Stimulated activated CD4-positive, alpha-beta T cell treated with anti-CD3 and anti-CD28 coated beads, Interleukin-4, amount 100 ng/mL, for 4 hours (primary cell): ENCODE data around the gene TMEM109.

ENCODE experiments used
- DNase-seq, 2 experiments: peaks; one replicate each; pipeline ENCODE4 v3.0.0-alpha.2; 2020

The TMEM109 gene

GRCh38 chr11:60913793-60914632, at the start of gene TMEM109:
TMEM109 (plus strand) TSS chr11:60914158; CDS start chr11:60919694, 5,536 bp downstream.
- peak; percentile 82 to 88 for DNase-seq

DNA sequence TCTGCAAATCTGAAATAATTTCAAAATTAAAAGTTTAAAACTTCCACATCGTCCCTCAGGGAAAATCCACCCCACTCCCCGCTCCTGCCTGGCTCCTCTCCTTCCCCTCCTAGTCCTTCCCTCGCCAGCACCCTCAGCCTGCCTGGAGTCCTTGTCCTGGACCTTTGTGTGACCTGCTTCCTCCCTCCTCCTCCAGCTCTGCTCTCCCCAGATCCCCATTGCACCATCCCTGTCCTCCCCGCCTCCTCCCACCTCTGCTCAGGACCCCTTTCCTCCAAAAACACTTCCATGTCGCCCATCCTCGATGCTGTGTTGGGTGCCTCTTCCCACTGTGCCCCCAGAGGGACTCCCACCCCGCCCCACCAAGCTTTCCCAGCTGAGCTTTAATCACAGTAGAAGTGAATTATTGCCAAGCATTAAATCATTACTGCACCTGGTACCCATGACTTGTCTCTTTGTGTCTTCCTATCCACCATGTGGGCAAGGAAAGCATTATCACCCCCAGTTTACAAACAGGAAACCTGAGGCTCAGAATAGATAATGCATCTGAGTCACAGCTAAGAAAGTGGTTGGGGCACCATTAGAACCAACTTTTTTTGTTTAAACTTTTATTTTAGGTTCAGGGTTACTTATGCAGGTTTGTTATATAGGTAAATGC, 49.0 kb upstream of the TMEM109 start:
- no peak for DNase-seq

- no peak for DNase-seq
Observed at GRCh38 chr11:60866911-60867870, 46.8 kb upstream of the TMEM109 start, which contains the start of gene ZP1. ZP1 (plus strand) TSS chr11:60867542; CDS start chr11:60867562, 20 bp downstream.

DNA sequence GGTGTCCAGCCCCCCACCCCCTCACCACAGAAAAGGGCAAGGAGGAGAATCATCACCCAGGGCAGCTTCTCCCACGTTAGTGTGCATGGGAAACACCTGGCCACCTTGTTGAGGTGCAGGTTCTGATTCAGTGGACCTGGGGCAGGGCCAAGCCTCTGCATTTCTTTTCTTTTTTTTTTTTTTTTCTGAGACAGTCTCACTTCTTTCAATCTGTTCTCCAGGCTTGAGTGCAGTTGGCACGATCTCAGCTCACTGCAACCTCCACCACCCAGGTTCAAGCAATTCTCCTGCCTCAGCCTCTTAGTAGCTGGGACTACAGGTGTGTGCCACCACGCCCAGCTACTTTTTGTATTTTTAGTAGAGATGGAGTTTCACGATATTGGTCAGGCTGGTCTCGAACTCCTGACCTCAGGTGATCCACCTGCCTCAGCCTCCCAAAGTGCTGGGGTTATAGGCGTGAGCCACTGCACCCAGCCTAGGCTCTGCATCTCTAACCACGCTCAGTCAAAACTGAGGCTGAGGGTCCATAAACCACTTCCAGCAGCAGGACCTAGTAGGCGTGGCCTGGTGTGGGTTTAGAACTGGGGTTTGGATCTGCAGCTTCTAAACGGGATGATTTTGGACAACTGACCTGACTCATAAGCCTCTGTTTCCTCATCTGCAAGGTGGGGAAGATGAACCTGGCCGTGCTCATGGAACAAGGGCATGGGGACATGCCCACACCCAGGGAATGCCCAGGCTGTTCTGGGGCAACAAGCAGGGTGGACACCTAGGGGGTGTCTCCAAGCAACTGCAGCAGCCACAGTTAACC, 45.9 kb upstream of the TMEM109 start:
- DNase-seq, result no peak

DNA sequence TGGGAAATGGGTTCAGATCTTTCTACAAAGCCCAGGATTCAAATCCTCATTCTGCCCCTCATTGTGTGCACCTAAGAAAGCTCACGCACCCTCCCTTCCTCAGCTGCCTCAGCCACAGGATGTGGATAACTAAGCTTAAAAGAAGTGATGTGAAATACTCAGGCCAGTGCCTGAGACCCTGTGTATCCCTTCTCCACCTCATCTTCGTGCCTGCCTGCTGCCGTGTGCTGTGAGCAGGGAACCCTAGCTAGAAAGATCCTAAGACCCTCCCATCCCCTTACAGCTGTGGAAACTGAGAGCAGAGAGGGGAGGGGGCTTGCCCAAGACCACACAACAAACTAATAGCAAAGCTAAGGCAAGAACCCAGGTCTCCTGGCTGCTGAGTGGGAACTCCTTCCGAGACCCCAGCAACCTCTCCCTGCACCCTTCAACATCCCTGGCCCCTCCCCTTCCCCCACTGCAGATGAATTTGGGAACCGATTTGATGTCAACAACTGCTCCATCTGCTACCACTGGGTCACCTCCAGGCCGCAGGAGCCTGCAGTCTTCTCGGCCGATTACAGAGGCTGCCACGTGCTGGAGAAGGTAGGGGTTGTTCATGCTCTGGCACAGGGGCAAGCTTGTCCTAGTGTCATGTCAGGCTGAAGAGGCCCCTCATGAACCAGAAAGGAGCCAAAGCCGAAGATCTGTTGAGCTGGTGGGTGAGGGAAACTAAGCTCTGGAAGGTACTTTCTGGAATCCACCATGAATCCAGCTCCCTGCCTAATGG, 45.1 kb upstream of the TMEM109 start:
- DNase-seq, result no peak

- DNase-seq, result no peak
Observed at GRCh38 chr11:60869451-60869825, 44.5 kb upstream of the TMEM109 start.

- DNase-seq, result no peak
Observed at GRCh38 chr11:60870276-60870675, 43.7 kb upstream of the TMEM109 start.

- no peak for DNase-seq
Observed at GRCh38 chr11:60870733-60871377, 43.1 kb upstream of the TMEM109 start.

DNA sequence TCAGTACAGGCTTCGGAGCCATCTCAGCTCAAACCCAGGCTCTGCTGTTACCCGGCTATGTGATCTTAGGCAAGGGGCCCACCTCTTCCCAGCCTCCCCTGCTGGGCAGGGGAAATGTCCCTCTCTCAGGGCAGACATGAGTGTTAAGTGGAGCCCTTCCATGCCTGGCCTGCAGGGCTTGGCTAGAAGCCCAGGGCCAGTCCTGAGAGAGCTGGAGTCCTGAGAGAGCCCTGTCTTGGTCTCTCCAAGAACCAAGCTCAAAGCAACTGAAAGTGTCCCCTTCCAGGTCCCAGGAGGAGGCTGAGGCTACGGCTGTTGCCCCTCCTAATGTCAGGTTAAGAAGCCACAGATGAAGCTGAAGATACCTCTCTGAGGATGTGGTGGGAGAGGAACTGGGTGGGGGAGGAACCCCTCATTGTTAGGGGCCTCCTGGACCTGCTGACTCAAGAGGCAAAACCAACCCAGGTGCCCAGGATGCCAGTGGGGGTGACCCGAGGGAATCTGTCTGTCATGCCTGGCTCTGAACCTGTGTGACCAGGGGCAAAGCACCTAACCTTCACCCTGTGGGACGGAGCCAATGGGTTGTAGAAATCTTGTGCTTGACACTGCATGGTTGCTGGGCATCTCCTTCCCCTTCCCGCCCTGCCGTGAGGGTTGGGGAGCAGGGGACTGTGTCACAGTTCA, 42.4 kb upstream of the TMEM109 start:
- no peak for DNase-seq

- no peak for DNase-seq
Observed at GRCh38 chr11:60872124-60872960, 41.6 kb upstream of the TMEM109 start.

GRCh38 chr11:60872961-60873524, 40.9 kb upstream of the TMEM109 start:
- DNase-seq, result no peak

DNA sequence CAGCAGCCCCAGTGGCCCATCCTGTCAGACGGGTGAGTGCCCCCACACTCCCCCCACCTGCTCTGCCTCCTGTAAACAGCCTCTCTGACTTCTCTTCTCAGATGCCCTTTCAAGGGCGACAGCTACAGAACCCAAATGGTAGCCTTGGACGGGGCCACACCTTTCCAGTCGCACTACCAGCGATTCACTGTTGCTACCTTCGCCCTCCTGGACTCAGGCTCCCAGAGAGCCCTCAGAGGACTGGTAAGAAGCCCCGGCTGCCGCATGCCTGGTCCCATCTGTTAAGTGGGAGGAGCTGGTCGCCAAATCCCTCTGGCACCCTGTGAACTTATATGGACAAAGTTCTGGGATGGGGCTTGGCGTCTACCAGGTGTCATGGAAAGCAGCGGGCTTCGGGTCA, 40.4 kb upstream of the TMEM109 start:
- DNase-seq, result no peak

DNA sequence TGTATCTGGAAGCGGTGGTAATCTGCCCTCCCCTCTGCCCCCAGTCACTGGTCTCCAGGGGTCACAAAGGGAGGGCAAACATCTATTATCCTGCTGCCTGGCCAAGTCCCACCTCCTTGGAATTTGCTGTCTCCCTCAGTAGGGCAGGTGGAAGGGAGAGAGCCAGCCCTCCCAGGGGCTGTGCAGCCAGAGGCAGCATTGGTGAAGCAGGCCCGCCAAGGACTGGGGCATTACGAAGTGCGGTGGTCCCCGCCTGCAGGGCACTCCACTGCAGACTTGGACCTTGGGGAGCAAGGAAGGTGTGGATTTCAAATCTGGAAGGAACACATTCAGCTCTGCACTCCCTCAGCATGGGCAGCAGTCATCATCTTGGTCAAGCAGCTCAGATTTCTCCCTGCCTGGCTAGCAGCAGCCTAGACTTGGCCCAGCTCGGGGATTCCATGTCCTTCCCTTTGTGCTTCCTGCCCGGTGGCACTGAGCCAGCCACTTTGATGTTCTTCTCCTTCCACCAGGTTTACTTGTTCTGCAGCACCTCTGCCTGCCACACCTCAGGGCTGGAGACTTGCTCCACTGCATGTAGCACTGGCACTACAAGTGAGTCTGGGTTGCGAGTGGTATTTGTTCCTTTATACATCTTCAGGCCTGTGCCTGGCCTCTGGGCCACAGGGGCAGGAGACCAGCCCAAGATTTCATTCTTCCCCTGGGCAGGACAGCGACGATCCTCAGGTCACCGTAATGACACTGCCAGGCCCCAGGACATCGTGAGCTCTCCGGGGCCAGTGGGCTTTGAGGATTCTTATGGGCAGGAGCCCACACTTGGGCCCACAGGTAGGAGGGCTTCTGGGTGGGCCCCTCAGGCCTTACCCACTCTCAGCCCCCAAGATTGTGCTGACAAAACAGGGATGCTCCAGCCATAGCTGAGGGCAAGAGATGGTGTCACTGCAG, 39.3 kb upstream of the TMEM109 start:
- DNase-seq, result no peak

DNA sequence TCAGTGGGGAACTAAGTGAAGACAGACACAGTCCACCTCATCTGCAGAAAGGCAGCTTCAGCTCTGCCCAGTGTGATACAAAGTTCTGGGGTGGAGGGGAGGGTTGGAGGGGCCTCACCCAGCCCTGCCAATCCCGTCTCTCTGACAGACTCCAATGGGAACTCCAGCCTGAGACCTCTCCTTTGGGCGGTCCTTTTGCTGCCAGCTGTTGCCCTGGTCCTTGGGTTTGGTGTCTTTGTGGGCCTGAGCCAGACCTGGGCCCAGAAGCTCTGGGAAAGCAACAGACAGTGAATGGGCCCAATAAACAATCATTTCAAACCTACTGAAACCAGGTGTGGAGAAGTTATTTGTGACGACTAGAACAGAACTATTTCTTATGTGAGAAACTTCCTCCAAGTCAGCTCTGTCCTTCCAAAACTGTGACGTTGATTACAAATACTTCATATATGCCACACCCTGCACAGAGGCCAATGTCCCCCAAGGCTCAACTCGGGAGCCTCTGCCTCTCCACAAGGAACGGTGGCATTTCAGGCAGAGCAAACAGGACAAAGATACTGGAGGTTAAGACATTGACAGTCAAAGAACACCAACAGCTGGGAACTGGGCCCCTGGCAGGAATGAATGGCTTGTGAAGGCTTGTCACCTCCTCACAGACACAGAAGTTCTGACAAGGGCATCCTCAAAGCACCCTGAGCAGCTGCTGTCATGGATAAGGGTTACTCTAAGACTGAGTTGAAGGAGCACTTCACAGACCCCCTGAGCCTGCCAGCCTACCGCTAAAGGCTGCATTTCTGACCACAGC, 38.4 kb upstream of the TMEM109 start:
- no peak for DNase-seq

DNA sequence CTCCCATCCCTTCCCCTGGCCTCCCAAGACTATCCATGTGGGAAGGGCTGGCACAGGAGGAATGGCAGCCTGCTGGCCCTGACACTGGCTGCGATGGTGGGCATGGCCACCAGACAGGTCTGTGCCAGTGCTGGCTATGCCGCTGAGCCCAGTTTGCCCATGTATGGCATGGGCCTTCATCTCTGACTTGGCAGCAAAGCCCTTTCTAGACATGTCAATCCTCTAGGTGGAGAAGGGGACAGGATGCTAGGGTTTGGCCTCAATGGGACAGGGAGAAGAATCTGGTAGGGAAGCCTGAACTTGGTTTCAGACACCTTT, 37.8 kb upstream of the TMEM109 start:
- no peak for DNase-seq

- DNase-seq, result no peak
Observed at GRCh38 chr11:60878245-60879101, 35.5 kb upstream of the TMEM109 start.
